HL-60 (cell line): ENCODE measurements around the gene TEKT3.

Source experiments
- DNase-seq, 2 experiments: peaks; one replicate each; pipeline ENCODE4 v3.0.0-alpha.2; 2010 to 2020; ENCODE audit warnings: low read depth in 1 of 2, low spot score in 1 of 2
- H3K27ac ChIP-seq: fragments of 250-450 bp; sonication (Bioruptor Pico); replicated peaks from 2 replicates; pipeline ENCODE4 v1.5.1; 2020; ENCODE audit warnings: mild to moderate bottlenecking, moderate library complexity
- H3K27me3 ChIP-seq: fragments of 250-450 bp; sonication (Bioruptor Pico); 2 replicates; pipeline ENCODE4 v1.5.1; 2021; ENCODE audit warnings: mild to moderate bottlenecking, moderate library complexity; ENCODE audit not compliant: insufficient read depth, poor library complexity, severe bottlenecking
- H3K4me3 ChIP-seq: replicated peaks from 2 replicates; pipeline ENCODE4 v1.5.1; 2011; ENCODE audit warnings: mild to moderate bottlenecking, control low read depth, low read length; ENCODE audit not compliant: insufficient read depth
- CTCF ChIP-seq: IDR thresholded peaks from one replicate; pipeline ENCODE4 v1.5.1; 2011; ENCODE audit warnings: low read length, control low read depth, inconsistent platforms; ENCODE audit not compliant: insufficient read depth
- GABPA ChIP-seq: IDR thresholded peaks from 2 replicates; pipeline ENCODE4 v1.6.1; 2012; ENCODE audit warnings: low read depth
- POLR2AphosphoS5 ChIP-seq: IDR thresholded peaks from 2 replicates; pipeline ENCODE4 v1.6.1; 2012; ENCODE audit warnings: low read depth
- REST ChIP-seq: IDR thresholded peaks from 2 replicates; pipeline ENCODE4 v1.6.1; 2012; ENCODE audit warnings: low read depth; ENCODE audit not compliant: insufficient replicate concordance
- SPI1 ChIP-seq: IDR thresholded peaks from 2 replicates; pipeline ENCODE4 v1.6.1; 2012; ENCODE audit warnings: low read depth, mild to moderate bottlenecking, borderline replicate concordance

The TEKT3 gene

GRCh38 chr17:15309793-15310192, 31.6 kb downstream of the TEKT3 start:
- H3K27ac ChIP-seq, result no peak overlapping the region
- DNase-seq, result no peak
- TF ChIP-seq REST, result no peak
- no peaks in the 10 kb centered on the region for H3K27me3 ChIP-seq
- no peak overlapping the region for H3K4me3 ChIP-seq

GRCh38 chr17:15309236-15309635, 32.2 kb downstream of the TEKT3 start:
- DNase-seq, result no peak
- Histone ChIP-seq H3K4me3 (no peak overlapping the region), H3K27me3 (no peaks in the 10 kb centered on the region), H3K27ac (no peak overlapping the region)
- no peak for TF ChIP-seq GABPA
- no peak for TF ChIP-seq REST
- TF ChIP-seq CTCF, result no peak
- TF ChIP-seq SPI1, result no peak
- no peak for TF ChIP-seq POLR2AphosphoS5

GRCh38 chr17:15308758-15309157, 32.6 kb downstream of the TEKT3 start:
- Histone ChIP-seq H3K27me3 (no peaks in the 10 kb centered on the region), H3K27ac (no peak overlapping the region), H3K4me3 (no peak overlapping the region)
- TF ChIP-seq POLR2AphosphoS5 (no peak), SPI1 (no peak), CTCF (no peak), REST (no peak), GABPA (no peak)
- DNase-seq, result no peak

GRCh38 chr17:15307710-15308111, 33.7 kb downstream of the TEKT3 start:
- H3K27ac ChIP-seq, result no peak overlapping the region
- no peak for DNase-seq
- no peak overlapping the region for H3K4me3 ChIP-seq
- H3K27me3 ChIP-seq, result no peaks in the 10 kb centered on the region
- TF ChIP-seq POLR2AphosphoS5, result no peak
- TF ChIP-seq GABPA, result no peak
